Spleen (tissue), 7 donors: Measurements from ENCODE around the gene MAP4K4.

Source experiments
- CTCF ChIP-seq, 11 experiments: fragments of 200-600 bp in 7 of 11; fragments of 450-650 bp in 4 of 11; sonication (generic) in 4 of 11; IDR thresholded peaks in 8 of 11; conservative IDR thresholded peaks in 3 of 11; 1 replicate in 7 of 11; 2 replicates in 4 of 11; pipeline versions ENCODE4 v1.4.0 to v1.8.0; 2016 to 2021; ENCODE audit warnings: antibody characterized with exemption in 11 of 11, inconsistent platforms in 4 of 11, mild to moderate bottlenecking in 1 of 11
- POLR2A ChIP-seq, 3 donors: fragments of 450-650 bp; IDR thresholded peaks; one replicate each; pipeline ENCODE4 v1.5.1; 2017; ENCODE audit warnings: antibody characterized with exemption in 3 of 3, mild to moderate bottlenecking in 1 of 3
- donor health status: DM: no; HTN: no; CAD: no; lungs with moderate emphysema.
- donor health status: DM: no; HTN: no; CAD: no.
- donor health status: DM: no; HTN: no; CAD: no.

GRCh38 chr2:101790416-101790815 lies 92.9 kb downstream of the MAP4K4 start:
- TF ChIP-seq POLR2A (IDR thresholded peaks at IDR 0.05) (no peak), CTCF (IDR thresholded peaks at IDR 0.05 in 8 of 11, conservative IDR thresholded peaks at IDR 0.05 in 3 of 11) (no peak)
